ENCODE measurements around the gene CLK2. TPM values are rescaled to one million over a fixed set of nuclear protein-coding genes. Genes with fewer than 3 reads are reported as not detected.
"Not testable (repeated sequence)": the region's sequence is repeated elsewhere in the genome, so short reads cannot be mapped to it uniquely, and the experiment has no call there.

CLK2 gene
- total RNA-seq, 2 donors from 2014 or later: 9.8 to 16.4 TPM

GRCh38 chr1:155219592-155220031 lies 53.7 kb downstream of the CLK2 start:
- no peaks in the 10 kb centered on the region for H3K36me3 ChIP-seq
- H3K9me3 ChIP-seq: no peaks in the 10 kb centered on the region
- no peak overlapping the region for H3K4me3 ChIP-seq
- H3K4me1 ChIP-seq: peaks cover 0 to 4% of the 10 kb centered on the region in 2 donors
- TF ChIP-seq, protein P1, sequence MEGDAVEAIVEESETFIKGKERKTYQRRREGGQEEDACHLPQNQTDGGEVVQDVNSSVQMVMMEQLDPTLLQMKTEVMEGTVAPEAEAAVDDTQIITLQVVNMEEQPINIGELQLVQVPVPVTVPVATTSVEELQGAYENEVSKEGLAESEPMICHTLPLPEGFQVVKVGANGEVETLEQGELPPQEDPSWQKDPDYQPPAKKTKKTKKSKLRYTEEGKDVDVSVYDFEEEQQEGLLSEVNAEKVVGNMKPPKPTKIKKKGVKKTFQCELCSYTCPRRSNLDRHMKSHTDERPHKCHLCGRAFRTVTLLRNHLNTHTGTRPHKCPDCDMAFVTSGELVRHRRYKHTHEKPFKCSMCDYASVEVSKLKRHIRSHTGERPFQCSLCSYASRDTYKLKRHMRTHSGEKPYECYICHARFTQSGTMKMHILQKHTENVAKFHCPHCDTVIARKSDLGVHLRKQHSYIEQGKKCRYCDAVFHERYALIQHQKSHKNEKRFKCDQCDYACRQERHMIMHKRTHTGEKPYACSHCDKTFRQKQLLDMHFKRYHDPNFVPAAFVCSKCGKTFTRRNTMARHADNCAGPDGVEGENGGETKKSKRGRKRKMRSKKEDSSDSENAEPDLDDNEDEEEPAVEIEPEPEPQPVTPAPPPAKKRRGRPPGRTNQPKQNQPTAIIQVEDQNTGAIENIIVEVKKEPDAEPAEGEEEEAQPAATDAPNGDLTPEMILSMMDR (IDR thresholded peaks at IDR 0.05): no peak
- H3K27me3 ChIP-seq: no peaks in the 10 kb centered on the region
- no peak overlapping the region for H3K27ac ChIP-seq
- DNase-seq (ENCODE audit: low spot score): no peak

- Histone ChIP-seq H3K36me3 (no peaks in the 10 kb centered on the region), H3K27ac (no peak overlapping the region), H3K9me3 (no peaks in the 10 kb centered on the region), H3K27me3 (no peaks in the 10 kb centered on the region), H3K4me3 (no peak overlapping the region), H3K4me1 (peaks cover 0 to 4% of the 10 kb centered on the region in 2 donors)
- DNase-seq (ENCODE audit: low spot score): no peak
- TF ChIP-seq, protein P1 (IDR thresholded peaks at IDR 0.05): no peak
Measured at GRCh38 chr1:155218854-155219591, 54.3 kb downstream of the CLK2 start.

GRCh38 chr1:155214702-155215101 lies 58.6 kb downstream of the CLK2 start:
- not testable (repeated sequence) for H3K36me3 ChIP-seq; H3K4me3 ChIP-seq; DNase-seq (ENCODE audit: low spot score); H3K9me3 ChIP-seq; H3K27ac ChIP-seq; H3K27me3 ChIP-seq
- peaks cover 0 to 12% of the 10 kb centered on the region in 2 donors for H3K4me1 ChIP-seq

Other genes with a start within 250 kb of the CLK2 start
- not detected for gene DCST2, start 239.7 kb downstream of the CLK2 start, total RNA-seq
- gene DCST1, start 239.7 kb downstream of the CLK2 start, total RNA-seq: not detected
- gene ADAM15, start 222.2 kb downstream of the CLK2 start, total RNA-seq: 10 to 100 TPM; 64.6 to 96.7 TPM
- 1 to 10 TPM; 2.2 to 3.5 TPM for gene EFNA4, start 209.8 kb downstream of the CLK2 start, total RNA-seq
- 1 to 10 TPM in 1 of 2 donors, not detected in 1; 3.2 TPM for gene EFNA3, start 194.7 kb downstream of the CLK2 start, total RNA-seq
- gene EFNA1, start 145.6 kb downstream of the CLK2 start, total RNA-seq: 10 to 100 TPM; 24.8 to 41.4 TPM
- gene SLC50A1, start 137.7 kb downstream of the CLK2 start, total RNA-seq: 1 to 10 TPM; 3.7 to 10.0 TPM
- gene DPM3, start 133.0 kb downstream of the CLK2 start, total RNA-seq: 10 to 100 TPM; 46.5 to 47.8 TPM
- 100 to 1,000 TPM; 124 to 147 TPM for gene KRTCAP2, start 100.2 kb downstream of the CLK2 start, total RNA-seq
- gene TRIM46, start 99.7 kb downstream of the CLK2 start, total RNA-seq: under 1 TPM in 1 of 2 donors, not detected in 1; 0.20 TPM
- gene THBS3, start 65.6 kb downstream of the CLK2 start, total RNA-seq: 10 to 100 TPM; 10.9 to 11.2 TPM
- gene MTX1, start 64.8 kb downstream of the CLK2 start, total RNA-seq: 10 to 100 TPM; 16.2 to 27.0 TPM
- gene ENTREP3, start 18.0 kb downstream of the CLK2 start, total RNA-seq: 10 to 100 TPM; 14.4 to 15.5 TPM
- gene SCAMP3, start 11.1 kb downstream of the CLK2 start, total RNA-seq: 10 to 100 TPM; 77.2 to 77.7 TPM
- under 1 TPM; 0.35 to 0.41 TPM for gene HCN3, start 4.0 kb upstream of the CLK2 start, total RNA-seq
- not detected for gene PKLR, start 27.9 kb upstream of the CLK2 start, total RNA-seq
- gene FDPS, start 35.4 kb upstream of the CLK2 start, total RNA-seq: 10 to 100 TPM; 65.3 to 73.1 TPM
- gene RUSC1, start 47.4 kb upstream of the CLK2 start, total RNA-seq: 10 to 100 TPM; 20.2 to 23.9 TPM